Bronchial epithelial cell (primary cell): ENCODE data around the gene RABGEF1. TPM values are rescaled to one million over a fixed set of nuclear protein-coding genes. Genes with fewer than 3 reads are reported as not detected.
"Not testable (repeated sequence)": the region's sequence is repeated elsewhere in the genome, so short reads cannot be mapped to it uniquely, and the experiment has no call there.

ENCODE experiments used
- DNase-seq: peaks from one replicate; pipeline ENCODE4 v3.0.0-alpha.2; 2010; ENCODE audit warnings: low read depth
- FAIRE-seq: peaks from 2 replicates; lab custom pipeline; 2011; peaks lifted over from hg19 to GRCh38; lab: Jason Lieb, UNC
- H3K27me3 ChIP-seq: 2 replicates; pipeline ENCODE4 v1.5.1; 2011; ENCODE audit warnings: low read length; ENCODE audit not compliant: control insufficient read depth, insufficient read depth
- H3K36me3 ChIP-seq: 2 replicates; pipeline ENCODE4 v1.5.1; 2011; ENCODE audit warnings: low read length; ENCODE audit not compliant: control insufficient read depth, insufficient read depth
- H3K4me3 ChIP-seq: 2 replicates; pipeline ENCODE4 v1.5.1; 2011; ENCODE audit warnings: mild to moderate bottlenecking, low read depth, low read length, control low read depth
- CTCF ChIP-seq: IDR thresholded peaks from 2 replicates; pipeline ENCODE4 v1.5.1; 2011; ENCODE audit warnings: mild to moderate bottlenecking, moderate library complexity, low read length, control low read depth, inconsistent platforms; ENCODE audit not compliant: insufficient read depth, severe bottlenecking
- total RNA-seq: library from RNA; depleted of rRNA; stranded (reverse); fragments of >200 nt; gene quantifications from 2 replicates; pipeline ENCODE4 v1.2.1, GENCODE V29; 2014

The RABGEF1 gene
- total RNA-seq, 1 donor from 2014 or later, result 35.3 TPM

DNA sequence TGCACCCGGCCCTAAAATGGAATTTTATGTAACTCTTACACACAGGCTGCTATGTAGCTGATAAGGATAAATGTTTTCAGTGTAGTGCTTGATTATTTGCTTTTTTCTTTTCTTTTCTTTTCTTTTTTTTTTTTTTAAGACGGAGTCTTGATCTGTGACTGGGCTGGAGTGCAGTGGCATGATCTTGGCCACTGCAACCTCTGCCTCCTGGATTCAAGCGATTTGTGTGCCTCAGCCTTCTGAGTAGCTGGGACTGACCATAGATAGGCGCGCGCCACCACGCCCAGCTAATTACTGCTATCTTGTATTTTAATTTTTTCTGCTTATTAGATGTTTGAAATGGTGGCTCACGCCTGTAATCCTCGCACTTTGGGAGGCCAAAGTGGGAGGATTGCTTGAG lies 3.4 kb downstream of the RABGEF1 start:
- no peak for TF ChIP-seq CTCF
- Histone ChIP-seq H3K36me3 (no peaks in the 10 kb centered on the region), H3K27me3 (no peaks in the 10 kb centered on the region), H3K4me3 (no peak overlapping the region)
- FAIRE-seq (no peak), DNase-seq (no peak)

- FAIRE-seq (no peak), DNase-seq (no peak)
- no peaks in the 10 kb centered on the region for H3K36me3 ChIP-seq
- no peak for TF ChIP-seq CTCF
- no peak overlapping the region for H3K4me3 ChIP-seq
- no peaks in the 10 kb centered on the region for H3K27me3 ChIP-seq
Measured at GRCh38 chr7:66747385-66747784, 6.9 kb downstream of the RABGEF1 start.

GRCh38 chr7:66747881-66748511 lies 7.5 kb downstream of the RABGEF1 start:
- FAIRE-seq (no peak), DNase-seq (no peak)
- Histone ChIP-seq H3K36me3 (no peaks in the 10 kb centered on the region), H3K4me3 (no peak overlapping the region), H3K27me3 (no peaks in the 10 kb centered on the region)
- TF ChIP-seq CTCF, result no peak

DNA sequence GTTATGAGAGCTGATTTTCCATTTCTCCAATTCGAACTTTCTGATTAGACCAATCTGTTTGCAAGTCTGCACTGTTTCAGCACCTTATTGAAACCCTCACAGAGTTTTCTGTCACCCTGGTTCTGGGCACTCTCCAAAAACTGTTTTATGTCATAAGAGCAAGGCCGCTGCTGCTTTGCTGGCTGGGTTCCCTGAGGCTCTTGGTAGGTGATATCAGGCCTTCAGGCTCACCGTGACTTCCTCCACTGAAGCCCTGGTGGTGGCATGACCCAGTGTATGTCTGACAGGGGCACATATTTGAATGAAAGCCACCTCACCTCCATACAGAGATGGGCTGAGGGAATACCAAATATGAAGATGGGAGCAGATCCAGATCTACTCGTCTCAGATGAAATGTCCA lies 8.3 kb downstream of the RABGEF1 start:
- no peak for DNase-seq
- Histone ChIP-seq H3K4me3 (no peak overlapping the region), H3K36me3 (no peaks in the 10 kb centered on the region), H3K27me3 (no peaks in the 10 kb centered on the region)
- FAIRE-seq, result no peak
- no peak for TF ChIP-seq CTCF

- H3K36me3 ChIP-seq, result peaks cover 2% of the 10 kb centered on the region
- DNase-seq, result no peak
- no peak for TF ChIP-seq CTCF
- H3K4me3 ChIP-seq, result no peak overlapping the region
- FAIRE-seq, result no peak
- no peaks in the 10 kb centered on the region for H3K27me3 ChIP-seq
Measured at GRCh38 chr7:66751945-66752344, 11.4 kb downstream of the RABGEF1 start.

GRCh38 chr7:66754541-66754940 lies 14.0 kb downstream of the RABGEF1 start:
- H3K36me3 ChIP-seq, result peaks cover 2% of the 10 kb centered on the region
- FAIRE-seq (no peak), DNase-seq (no peak)
- no peaks in the 10 kb centered on the region for H3K27me3 ChIP-seq
- H3K4me3 ChIP-seq, result no peak overlapping the region
- TF ChIP-seq CTCF, result no peak

DNA sequence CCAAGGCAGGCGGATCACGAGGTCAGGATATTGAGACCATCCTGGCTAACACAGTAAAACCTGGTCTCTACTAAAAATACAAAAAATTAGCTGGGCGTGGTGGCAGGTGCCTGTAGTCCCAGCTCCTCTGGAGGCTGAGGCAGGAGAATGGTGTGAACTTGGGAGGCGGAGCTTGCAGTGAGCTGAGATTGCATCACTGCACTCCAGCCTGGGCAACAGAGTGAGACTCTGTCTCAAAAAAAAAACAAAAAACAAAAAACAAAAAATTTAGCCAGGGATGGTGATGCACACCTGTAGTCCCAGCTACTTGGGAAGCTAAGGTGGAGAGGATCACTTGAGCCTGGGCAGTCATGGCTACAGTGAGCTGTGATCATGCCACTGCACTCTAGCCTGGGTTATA lies 14.5 kb downstream of the RABGEF1 start:
- not testable (repeated sequence) for FAIRE-seq, H3K27me3 ChIP-seq, H3K4me3 ChIP-seq, DNase-seq, H3K36me3 ChIP-seq

DNA sequence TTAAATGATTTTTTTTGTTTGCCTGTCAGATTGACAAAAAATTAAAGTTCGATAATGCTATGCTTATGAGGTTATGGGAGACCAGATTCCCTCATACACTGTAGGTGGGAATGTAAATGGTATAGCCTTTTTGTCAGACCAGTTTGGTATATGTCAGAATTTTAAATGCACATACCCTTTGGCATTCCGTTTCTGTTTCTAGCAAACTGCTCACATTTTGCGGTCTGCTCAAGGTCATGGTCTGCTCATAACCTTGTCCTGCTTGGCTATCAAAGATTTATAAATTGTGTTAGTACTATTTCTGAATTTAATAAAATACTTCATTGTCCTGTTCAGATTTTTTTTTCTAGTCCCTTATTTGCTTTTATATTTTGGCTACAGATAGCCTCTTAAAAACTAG lies 15.7 kb downstream of the RABGEF1 start:
- DNase-seq, H3K4me3 ChIP-seq, FAIRE-seq, H3K27me3 ChIP-seq, H3K36me3 ChIP-seq: not testable (repeated sequence)
